ENCODE measurements around the gene TRIM38. TPM values are rescaled to one million over a fixed set of nuclear protein-coding genes. Genes with fewer than 3 reads are reported as not detected.
"Not testable (repeated sequence)": the region's sequence is repeated elsewhere in the genome, so short reads cannot be mapped to it uniquely, and the experiment has no call there.

The TRIM38 gene
- total RNA-seq, 1 donor from 2014 or later: 8.1 TPM

DNA sequence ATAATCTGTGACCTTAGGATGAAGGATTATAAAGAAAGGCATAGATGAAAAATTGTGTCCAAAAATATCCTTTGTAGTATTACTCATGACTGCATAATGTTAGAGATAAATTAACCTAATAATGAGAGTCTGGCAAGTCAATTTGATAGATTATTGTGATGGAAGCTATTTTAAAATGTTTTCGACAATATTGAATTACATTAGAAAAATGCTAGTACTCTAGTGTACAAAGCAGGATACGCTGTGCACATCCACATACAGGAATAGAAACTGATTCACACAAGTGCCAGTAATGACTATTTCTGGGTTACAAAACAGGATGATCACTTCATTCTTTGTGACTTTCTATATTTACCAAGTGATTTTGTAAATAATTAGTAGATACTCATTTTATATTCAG is 35.4 kb upstream of the TRIM38 start:
- H3K4me3 ChIP-seq: no peak overlapping the region
- no peaks in the 10 kb centered on the region for H3K36me3 ChIP-seq
- intact Hi-C loops (cut with DNase I): no loop called here
- H3K27me3 ChIP-seq: no peaks in the 10 kb centered on the region
- no peaks in the 10 kb centered on the region for H3K4me1 ChIP-seq
- no peaks in the 10 kb centered on the region for H3K9me3 ChIP-seq
- DNase-seq (ENCODE audit: extremely low spot score in 2 of 2): no peak
- TF ChIP-seq POLR2A (IDR thresholded peaks at IDR 0.05) (no peak), POLR2AphosphoS5 (IDR thresholded peaks at IDR 0.05; ENCODE audit: insufficient read depth in 1 of 2, low read depth in 1 of 2) (no peak)
- TF ChIP-seq, protein P1, sequence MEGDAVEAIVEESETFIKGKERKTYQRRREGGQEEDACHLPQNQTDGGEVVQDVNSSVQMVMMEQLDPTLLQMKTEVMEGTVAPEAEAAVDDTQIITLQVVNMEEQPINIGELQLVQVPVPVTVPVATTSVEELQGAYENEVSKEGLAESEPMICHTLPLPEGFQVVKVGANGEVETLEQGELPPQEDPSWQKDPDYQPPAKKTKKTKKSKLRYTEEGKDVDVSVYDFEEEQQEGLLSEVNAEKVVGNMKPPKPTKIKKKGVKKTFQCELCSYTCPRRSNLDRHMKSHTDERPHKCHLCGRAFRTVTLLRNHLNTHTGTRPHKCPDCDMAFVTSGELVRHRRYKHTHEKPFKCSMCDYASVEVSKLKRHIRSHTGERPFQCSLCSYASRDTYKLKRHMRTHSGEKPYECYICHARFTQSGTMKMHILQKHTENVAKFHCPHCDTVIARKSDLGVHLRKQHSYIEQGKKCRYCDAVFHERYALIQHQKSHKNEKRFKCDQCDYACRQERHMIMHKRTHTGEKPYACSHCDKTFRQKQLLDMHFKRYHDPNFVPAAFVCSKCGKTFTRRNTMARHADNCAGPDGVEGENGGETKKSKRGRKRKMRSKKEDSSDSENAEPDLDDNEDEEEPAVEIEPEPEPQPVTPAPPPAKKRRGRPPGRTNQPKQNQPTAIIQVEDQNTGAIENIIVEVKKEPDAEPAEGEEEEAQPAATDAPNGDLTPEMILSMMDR (IDR thresholded peaks at IDR 0.05): no peak
- no peak overlapping the region for H3K27ac ChIP-seq

DNA sequence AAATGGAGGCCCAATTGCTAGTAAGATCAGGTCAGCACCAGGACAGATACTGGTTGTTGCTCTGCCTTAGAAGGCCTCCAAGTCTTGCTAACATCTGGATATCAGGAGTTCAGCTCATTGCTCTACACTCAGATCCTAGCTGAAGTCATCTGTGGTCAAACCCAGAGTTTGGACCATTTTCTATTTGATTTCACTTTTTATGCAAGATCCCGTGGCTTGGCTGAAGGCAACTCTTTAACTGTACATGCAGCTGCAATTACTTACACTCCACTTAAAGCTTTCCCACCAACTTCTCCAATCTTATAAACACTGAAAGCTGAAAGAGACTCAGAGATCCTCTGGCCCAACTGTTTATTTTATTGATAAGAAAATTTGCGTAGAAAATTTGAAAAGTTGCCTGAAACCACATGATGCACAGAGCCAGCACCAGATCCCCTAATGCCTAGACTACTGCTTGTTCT is 34.8 kb upstream of the TRIM38 start:
- H3K4me1 ChIP-seq: no peaks in the 10 kb centered on the region
- intact Hi-C loops (cut with DNase I): no loop called here
- TF ChIP-seq POLR2AphosphoS5 (IDR thresholded peaks at IDR 0.05; ENCODE audit: insufficient read depth in 1 of 2, low read depth in 1 of 2) (no peak), POLR2A (IDR thresholded peaks at IDR 0.05) (no peak)
- TF ChIP-seq, protein P1 (IDR thresholded peaks at IDR 0.05): no peak
- no peak overlapping the region for H3K27ac ChIP-seq
- no peaks in the 10 kb centered on the region for H3K36me3 ChIP-seq
- H3K4me3 ChIP-seq: no peak overlapping the region
- H3K9me3 ChIP-seq: no peaks in the 10 kb centered on the region
- H3K27me3 ChIP-seq: no peaks in the 10 kb centered on the region
- DNase-seq (ENCODE audit: extremely low spot score in 2 of 2): no peak

DNA sequence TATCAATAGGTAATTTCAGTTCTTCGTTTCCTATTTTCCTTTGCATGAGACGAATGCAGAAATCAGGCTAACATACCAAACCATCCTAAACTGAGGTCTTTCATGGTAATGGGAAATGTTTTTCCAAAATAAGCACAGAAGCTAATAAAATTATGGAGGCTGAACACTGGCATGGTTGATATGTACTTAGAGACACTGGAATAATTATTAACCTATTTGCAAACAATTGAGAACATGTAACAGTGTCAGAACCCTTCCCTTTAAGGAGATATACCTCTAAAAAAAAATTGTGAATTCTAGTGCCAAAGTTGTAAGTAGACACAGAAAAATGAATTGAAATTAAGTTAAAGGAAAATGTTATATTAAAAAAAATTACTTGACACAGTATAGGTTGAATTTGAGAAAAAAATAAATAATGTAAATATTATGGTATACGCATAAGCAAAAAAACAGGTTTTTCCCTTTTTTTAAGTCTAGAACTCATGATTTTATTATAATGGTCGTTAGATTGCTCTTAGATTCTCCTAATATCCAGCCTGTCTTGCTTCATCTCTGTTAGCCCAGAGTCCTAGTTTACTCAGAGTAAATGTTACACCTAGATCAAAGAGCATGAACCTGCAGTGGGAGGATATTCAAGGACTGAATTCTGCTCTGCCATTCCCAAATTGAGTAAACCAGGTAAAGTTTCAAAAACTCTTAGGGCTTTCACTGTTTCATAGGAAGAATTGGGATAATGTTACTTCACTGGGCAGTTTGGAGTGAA is 33.9 kb upstream of the TRIM38 start:
- no peak overlapping the region for H3K27ac ChIP-seq
- TF ChIP-seq POLR2AphosphoS5 (IDR thresholded peaks at IDR 0.05; ENCODE audit: insufficient read depth in 1 of 2, low read depth in 1 of 2) (no peak), POLR2A (IDR thresholded peaks at IDR 0.05) (no peak)
- TF ChIP-seq, protein P1 (IDR thresholded peaks at IDR 0.05): no peak
- H3K4me3 ChIP-seq: no peak overlapping the region

DNA sequence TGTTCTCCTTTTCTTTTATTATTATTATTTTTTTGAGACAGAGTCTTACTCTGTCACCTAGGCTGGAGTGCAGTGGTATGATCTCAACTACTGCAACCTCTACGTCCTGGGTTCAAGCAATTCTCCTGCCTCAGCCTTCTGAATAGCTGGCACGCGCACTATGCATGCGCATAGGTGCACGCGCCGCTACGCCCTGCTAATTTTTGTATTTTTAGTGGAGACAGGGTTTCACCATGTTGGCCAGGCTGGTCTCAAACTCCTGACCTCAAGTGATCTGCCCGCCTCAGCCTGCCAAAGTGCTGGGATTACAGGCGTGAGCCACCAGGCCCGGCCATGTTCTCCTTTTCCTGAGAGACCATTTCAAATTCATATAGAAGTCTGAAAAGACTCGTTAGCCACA is 32.8 kb upstream of the TRIM38 start:
- H3K27me3 ChIP-seq; H3K4me1 ChIP-seq; H3K9me3 ChIP-seq; H3K27ac ChIP-seq; H3K36me3 ChIP-seq; H3K4me3 ChIP-seq; DNase-seq (ENCODE audit: extremely low spot score in 2 of 2); intact Hi-C loops (cut with DNase I): not testable (repeated sequence)

More for the DNA sequence above, 33.9 kb upstream of the TRIM38 start:
- no peak for DNase-seq (ENCODE audit: extremely low spot score in 2 of 2)
- H3K36me3 ChIP-seq: no peaks in the 10 kb centered on the region
- intact Hi-C loops (cut with DNase I): no loop called here
- H3K4me1 ChIP-seq: no peaks in the 10 kb centered on the region
- H3K27me3 ChIP-seq: no peaks in the 10 kb centered on the region
- H3K9me3 ChIP-seq: no peaks in the 10 kb centered on the region

DNA sequence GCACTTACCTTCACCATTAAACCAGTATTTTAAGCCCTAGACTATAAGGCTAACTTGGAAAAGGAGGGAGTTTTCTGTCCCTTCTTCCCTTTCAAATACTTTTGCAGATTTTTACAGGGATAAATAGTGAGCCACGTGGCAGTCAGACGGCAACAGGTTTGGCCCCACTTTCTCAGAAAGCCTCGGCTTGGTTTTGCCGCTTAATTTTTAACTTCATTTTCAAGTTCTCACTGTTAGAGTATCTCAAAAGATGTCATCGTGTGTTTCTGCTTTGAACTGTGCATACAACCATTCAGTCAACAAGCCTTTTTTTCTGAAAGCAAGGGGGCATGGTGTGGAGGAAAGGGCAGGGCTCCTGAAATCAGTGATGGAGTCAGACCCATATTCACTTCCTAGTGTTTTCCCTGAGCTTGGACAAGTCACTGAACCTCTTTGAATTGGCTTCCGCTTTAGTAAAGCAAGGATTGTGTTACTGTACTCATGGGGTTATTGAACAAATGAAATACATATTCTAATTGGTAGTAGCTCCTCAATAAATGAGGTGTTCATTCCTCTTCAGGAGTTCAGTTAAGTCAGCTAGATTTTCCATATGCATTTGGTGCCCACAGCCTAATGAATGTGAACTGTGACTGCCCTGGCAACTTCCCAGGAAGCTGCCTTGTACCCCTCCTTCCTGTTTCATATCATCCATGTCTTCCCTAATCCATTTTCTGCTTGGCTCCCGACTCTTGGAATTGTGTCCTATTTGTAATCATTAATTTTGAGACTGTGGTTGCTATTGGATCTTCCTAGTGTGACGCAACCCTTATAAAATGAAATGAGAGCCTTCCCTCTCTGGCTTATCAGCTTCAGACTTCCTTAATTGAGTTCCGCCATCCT is 31.8 kb upstream of the TRIM38 start, which contains the start of gene SLC17A2:
TSS of gene SLC17A2 (minus strand) at position 160 of the 879 bp plus-strand sequence. CDS start 4,895 bp downstream, outside the sequence.
- Histone ChIP-seq H3K27me3 (no peaks in the 10 kb centered on the region), H3K4me3 (no peak within 1 kb of the TSS), H3K9me3 (no peaks in the 10 kb centered on the region), H3K27ac (no peak within 1 kb of the TSS), H3K36me3 (no peaks in the 10 kb centered on the region), H3K4me1 (no peaks in the 10 kb centered on the region)
- no peak for TF ChIP-seq POLR2AphosphoS5 (IDR thresholded peaks at IDR 0.05; ENCODE audit: insufficient read depth in 1 of 2, low read depth in 1 of 2)
- TF ChIP-seq POLR2A (IDR thresholded peaks at IDR 0.05): no peak
- TF ChIP-seq, protein P1 (IDR thresholded peaks at IDR 0.05): no peak
- DNase-seq (ENCODE audit: extremely low spot score in 2 of 2): no peak
- intact Hi-C loops (cut with DNase I): no loop called here
